Measurements from ENCODE around the gene HEYL.

DNA sequence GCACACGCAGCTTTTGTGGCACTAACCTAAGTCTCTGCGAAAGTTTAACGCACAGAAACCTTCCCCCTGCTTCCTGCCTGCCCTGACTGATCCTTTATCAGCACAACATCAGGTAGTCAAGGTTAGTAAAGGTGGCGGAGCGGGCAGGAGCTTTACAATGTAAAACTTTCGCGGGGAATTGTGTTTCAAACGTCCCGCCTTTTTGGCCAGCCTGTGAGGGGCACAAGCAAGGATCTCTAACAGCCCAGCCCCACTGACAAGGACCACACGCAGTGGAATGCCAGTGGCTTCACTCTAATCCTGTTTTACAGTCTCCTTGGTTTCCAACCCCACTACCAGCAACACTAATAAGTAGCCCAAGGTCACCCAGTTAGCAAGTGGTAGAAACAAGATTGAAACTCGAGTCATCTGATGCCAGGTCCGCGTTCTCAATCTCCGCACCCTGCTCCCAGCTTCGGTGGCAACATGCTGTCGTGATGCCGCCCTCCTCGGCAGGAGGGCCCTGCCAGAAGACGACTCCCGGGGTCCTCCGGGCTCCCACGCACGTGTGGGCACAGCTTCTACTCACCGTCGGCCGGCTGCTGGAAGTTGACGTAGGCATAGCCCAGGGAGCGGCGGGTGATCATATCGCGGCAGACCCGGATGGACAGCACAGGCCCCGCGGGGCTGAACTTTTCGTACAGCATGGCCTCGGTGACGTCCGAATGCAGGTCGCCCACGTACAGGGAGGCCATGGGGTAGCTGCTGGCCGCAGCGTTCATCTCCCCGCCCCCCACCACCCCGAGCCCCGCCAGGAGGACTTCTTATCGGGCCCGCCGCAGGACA is 64.0 kb downstream of the HEYL start:
- TF ChIP-seq CTCF (IDR thresholded peaks at IDR 0.05; ENCODE audit: low read depth, low read length) (no peak), EZH2phosphoT487 (IDR thresholded peaks at IDR 0.05; ENCODE audit: low read depth) (no peak)
